ENCODE data around the gene NAPEPLD.
"Not testable (repeated sequence)": the region's sequence is repeated elsewhere in the genome, so short reads cannot be mapped to it uniquely, and the experiment has no call there.

The NAPEPLD gene

DNA sequence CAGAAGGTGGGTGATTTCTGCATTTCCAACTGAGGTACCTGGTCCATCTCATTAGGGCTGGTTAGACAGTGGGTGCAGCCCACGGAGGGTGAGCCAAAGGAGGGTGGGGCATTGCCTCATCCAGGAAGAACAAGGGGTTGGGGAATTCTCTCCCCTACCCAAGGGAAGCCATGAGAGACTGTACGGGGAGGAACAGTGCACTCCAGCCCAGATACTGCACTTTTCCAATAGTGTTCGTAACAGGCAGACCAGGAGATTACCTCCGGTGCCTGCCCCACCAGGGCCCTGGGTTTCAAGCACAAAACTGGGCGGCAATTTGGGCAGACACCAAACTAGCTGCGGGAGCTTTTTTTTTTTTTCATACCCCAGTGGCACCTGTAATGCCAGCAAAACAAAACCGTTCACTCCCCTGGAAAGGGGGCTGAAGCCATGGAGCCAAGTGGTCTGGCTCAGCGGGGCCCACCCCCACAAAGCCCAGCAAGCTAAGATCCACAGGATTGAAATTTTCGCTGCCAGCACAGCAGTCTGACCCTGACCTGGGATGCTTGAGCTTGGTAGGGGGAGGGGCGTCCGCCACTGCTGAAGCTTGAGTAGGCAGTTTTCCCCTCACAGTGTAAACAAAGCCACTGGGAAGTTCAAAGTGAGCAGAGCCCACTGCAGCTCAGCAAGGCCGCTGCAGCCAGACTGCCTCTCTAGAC, 42.7 kb downstream of the NAPEPLD start:
- no peak for DNase-seq

- no peak for DNase-seq
Observed at GRCh38 chr7:103101543-103101942, 47.4 kb downstream of the NAPEPLD start.

DNA sequence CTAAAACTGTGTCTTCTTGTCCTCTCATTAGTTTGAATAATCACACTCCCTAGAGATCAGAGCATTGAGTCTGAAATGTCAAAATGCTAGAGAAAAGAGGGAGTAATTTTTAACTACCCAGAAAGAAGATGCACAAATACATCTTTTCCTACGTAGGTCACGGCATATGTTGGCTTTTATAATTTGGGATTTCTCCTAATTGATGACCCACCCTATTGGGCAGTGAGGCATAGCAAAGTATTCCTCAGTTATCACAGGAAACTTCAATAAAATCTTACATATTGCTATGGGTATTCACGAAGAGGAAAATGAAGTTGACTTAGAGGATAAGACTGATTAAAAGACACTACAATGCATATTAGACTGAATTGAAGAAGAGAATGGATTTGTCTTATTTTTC, 48.6 kb downstream of the NAPEPLD start:
- no peak for DNase-seq

DNA sequence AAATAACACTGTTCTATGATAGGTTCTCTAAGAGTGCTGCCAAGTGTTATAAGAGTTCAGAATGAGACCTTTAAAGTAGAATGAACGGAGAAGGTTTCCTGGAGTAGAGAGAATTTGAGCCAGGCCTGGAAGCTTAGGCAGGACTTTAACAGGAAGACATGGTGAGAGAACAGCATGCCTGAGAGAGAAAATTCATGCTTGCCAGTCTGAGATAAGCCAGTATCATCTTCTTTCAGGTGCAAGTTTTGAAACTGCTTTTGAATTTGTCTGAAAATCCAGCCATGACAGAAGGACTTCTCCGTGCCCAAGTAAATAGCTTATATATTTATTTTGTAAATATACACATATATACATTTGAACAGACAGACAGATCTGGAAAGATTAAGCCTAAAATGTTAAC, 51.9 kb downstream of the NAPEPLD start:
- peak; percentile 26 for DNase-seq

DNA sequence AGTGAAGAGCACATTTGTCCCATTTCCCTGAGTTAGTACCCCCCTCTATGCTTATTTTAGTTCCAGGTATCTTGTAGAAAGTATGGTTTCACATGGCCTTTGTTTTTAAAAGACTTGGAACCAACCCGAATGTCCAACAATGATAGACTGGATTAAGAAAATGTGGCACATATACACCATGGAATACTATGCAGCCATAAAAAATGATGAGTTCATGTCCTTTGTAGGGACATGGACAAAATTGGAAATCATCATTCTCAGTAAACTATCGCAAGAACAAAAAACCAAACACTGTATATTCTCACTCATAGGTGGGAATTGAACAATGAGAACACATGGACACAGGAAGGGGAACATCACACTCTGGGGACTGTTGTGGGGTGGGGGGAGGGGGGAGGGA, 53.3 kb downstream of the NAPEPLD start:
- not testable (repeated sequence) for DNase-seq

GRCh38 chr7:103094102-103094501, 54.8 kb downstream of the NAPEPLD start:
- peak; percentile 55 for DNase-seq

DNA sequence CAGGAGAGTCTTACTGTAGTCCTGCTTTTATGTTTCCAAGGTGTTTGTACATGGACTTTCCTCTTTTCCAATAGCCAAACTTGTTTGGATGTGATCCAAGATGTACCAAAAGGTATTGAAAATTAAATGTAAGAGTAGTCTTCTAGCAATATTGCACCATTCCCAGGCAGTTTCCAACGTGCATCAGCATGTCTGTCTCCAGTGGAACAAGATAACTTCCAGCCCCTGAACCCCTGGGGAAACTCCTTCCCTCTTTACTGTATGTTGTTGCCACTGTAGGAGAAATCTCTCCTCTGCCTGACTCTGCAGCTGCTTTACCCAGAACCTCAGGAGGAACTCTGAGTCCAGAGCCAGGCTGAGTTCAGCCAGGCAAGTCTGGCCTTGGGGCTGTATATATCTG, 55.5 kb downstream of the NAPEPLD start:
- no peak for DNase-seq

DNA sequence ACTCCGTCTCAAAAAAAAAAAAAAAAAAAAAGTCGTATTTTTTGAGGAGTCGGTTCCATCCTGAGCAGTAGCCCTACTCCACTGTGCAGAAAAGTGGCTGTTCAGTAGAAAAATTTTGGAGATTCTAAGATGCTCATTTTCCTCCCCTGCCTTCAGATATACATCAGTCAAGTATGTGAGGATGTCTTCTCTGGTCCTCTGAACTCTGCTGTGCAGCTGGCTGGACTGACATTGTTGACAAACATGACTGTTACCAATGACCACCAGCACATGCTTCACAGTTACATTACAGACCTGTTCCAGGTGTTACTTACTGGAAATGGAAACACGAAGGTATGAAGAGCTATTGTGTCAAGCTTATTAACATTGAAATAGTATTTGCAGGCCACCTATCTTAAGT, 56.6 kb downstream of the NAPEPLD start:
- DNase-seq, result not testable (repeated sequence)

DNA sequence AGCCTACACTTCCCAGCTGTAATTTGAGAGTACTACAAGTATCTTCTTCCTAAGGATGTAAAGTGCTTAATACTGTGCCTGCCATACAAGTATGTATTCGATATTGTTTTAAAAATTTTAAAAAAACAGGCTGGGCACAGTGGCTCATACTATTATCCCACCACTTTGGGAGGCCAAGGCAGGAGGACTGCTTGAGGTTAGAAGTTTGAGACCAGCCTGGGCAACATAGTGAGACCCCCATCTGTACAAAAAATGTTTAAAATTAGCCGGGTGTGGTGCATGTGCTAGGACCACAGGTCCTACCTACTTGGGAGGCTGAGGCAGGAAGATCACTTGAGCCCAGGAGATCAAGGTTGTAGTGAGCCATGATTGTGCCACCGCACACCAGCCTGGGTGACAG, 65.7 kb downstream of the NAPEPLD start:
- no peak for DNase-seq

- no peak for DNase-seq
Observed at GRCh38 chr7:103082497-103082896, 66.4 kb downstream of the NAPEPLD start.

DNA sequence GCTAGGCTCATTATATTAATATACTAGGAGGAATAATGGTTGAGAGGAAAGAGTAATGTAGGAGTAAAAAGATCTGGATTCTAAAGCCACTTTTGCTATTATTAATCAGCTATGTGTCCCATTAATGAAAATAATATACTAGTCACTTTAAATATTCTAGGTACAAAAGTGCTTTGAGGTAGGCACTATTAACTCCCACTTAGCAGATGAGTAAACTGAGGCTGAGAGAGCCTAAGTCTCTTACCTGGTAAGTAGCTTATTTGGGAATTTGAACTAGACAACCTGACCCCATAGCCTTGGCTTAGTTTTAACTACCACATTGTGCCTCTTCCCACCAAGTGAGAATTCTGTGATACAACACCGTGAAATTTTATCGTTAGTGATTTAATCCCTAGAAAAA, 68.0 kb downstream of the NAPEPLD start:
- DNase-seq, result no peak

DNA sequence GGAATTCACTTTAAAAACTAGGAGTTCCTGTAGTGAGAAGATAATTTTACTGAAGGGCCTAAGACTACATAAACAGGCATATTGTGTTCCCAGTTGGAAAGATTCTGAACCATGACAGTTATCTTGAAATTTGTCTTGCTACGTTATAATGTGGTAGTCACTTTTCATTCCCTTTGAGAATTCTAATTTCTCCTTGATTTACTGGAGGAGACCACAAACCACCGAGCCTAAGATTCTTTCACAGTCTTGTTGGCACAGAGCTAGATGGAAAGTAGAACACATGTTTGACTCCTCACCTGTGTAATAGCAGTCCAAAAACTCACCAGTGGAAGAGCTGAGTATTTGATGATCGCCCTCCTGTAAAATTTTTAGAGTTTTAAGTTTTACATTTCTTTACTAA, 69.1 kb downstream of the NAPEPLD start:
- no peak for DNase-seq

GRCh38 chr7:103078226-103078625, 70.7 kb downstream of the NAPEPLD start:
- DNase-seq, result not testable (repeated sequence)

DNA sequence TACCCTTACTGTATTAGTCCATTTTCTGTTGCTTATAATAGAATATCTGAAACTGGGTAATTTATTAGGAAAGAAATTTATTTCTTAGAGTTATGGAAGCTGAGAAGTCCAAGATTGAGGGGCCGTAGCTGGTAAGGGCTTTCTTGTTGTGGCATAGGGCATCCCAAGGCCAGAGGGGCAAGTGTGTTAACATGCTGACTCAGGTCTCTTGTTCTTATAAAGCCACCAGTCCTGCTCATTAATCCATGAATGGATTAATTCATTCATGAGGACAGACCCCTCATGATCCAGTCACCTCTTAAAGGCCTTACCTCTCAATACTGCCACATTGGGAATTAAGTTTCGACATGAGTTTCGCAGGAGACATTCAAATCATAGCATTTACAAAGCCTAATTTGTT, 71.6 kb downstream of the NAPEPLD start:
- DNase-seq, result no peak

DNA sequence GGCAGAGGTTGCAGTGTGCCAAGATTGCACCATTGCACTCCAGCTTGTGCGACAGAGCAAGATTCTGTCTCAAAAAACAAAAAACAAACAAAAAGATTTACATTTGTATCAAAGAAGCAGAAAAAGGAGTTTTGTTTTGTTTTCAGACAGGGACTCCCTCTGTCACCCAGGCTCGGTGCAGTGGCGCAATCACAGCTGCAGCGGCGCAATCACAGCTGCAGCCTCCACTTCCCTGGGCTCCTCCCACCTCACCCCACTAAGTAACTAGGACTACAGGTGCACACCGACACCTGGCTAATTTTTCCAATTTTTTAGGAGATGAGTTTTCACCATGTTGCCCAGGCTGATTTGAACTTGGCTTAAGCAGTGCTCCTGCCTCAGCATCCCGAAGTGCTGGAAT, 72.1 kb downstream of the NAPEPLD start:
- no peak for DNase-seq

DNA sequence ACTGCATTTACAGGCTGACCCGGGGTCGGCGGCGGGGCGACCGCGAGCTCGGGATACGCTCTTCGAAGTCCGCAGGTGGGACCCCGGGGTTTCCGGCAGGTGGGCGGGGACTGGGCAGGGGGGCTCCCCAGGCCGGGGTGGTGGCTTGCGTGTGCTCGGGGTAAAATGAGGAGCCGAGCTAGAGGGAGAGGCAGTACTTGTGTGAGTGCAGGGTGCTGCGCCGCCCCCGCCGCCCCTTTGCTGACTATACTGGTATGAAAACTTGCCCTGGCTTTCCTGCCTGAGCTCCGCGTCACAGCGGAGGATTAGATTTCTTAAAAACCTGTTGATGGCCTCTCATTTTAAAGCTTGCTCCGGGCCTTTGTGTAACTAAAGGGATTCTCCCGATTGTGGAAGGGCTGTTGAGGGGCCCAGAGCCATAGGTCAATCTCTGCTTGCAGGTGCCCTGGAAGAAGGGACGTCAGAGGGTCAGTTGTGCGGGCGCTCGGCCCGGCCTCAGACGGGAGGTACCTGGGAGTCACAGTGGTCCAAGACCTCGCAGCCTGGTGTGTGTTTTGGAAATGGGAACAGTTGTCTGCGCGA, 73.5 kb downstream of the NAPEPLD start:
- peak; percentile 72 for DNase-seq

DNA sequence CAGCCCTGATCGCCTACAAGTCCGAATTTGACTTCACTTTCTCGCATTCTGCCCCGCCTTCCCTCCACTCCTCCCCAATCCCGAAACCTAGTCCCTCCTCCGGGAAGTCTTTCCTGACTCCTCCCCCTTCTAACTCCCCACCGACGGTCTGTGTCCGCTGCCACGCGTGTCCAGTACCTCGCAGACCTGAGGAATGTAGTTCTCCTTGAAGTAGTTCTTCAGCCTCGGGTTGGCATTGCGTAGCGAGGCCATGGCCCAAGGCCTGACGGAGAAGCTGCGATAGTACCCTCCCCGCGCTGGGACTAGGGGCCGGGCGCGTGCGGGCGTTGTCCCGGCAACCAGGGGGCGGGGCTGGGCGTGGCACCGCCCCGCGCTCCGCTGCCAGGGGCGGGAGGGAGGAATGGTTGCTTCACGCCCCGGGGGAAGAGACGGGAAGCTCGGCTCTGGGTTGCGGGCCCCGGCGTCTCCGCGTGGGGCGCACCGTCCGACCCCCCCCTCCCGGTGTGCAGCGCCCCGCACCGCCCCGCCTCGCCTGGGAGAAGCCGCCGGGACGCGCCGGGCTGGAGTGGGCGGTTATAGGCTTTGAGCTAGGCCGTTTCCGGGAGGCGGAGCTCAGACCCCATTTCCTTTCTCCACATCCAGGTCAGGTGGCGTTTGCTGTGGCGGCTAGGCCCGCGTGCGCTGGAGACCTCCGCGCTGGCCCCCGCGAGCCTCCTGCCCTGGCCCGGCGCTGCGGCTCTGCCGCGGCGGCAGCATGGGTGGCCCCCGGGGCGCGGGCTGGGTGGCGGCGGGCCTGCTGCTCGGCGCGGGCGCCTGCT, 74.2 kb downstream of the NAPEPLD start, which contains the start of the genes ARMC10 and FBXL13:
TSS of gene ARMC10 (plus strand) at position 622 of the 818 bp plus-strand sequence. CDS start at position 755, 133 bp downstream.
TSS of gene FBXL13 (minus strand) at position 278 of the 818 bp plus-strand sequence.
- DNase-seq, result peak; percentile 96

DNA sequence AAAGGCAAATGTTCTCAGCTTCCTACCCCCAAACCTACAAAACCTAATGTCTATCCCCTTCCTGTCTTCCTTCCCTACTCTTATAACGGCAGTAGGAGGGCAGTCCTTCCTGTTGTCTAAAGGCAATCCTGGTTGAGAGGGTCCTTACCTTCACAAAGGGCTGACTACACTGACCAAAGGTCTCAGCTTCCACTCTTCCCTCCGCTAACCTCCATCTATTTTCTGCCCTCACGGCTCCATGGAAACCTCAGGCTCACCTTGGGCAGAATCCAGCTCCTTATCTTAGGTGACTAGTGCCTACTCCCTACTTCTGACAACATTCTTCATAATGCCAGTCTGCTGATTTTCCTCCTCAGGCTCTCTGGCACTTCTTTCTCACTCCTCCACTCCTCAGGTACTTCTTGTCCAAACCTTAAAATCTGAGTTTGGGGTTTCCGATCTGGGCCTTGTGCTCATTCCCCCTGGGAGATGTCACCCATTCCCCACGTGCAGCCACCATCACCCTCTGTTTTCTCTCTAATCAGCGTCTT, 74.8 kb downstream of the NAPEPLD start:
- no peak for DNase-seq

DNA sequence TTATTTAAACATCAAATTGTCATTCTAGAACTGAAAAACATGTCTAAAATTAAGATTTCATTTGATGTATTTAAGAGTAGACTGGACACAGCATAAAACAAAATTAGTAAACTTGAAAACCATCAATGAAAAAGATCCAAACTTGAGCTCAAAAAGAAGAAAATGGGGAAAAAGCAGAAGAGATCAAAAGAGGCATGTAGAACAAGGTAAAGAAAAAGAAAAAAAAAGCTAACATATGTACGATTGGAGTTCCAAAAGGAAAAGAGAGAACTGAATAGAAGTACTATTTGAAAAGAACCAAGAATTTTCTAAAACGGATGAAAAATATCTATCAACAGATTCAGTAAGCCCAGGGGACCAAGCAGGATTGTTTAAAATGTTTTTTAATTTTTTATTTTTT, 77.9 kb downstream of the NAPEPLD start:
- no peak for DNase-seq

DNA sequence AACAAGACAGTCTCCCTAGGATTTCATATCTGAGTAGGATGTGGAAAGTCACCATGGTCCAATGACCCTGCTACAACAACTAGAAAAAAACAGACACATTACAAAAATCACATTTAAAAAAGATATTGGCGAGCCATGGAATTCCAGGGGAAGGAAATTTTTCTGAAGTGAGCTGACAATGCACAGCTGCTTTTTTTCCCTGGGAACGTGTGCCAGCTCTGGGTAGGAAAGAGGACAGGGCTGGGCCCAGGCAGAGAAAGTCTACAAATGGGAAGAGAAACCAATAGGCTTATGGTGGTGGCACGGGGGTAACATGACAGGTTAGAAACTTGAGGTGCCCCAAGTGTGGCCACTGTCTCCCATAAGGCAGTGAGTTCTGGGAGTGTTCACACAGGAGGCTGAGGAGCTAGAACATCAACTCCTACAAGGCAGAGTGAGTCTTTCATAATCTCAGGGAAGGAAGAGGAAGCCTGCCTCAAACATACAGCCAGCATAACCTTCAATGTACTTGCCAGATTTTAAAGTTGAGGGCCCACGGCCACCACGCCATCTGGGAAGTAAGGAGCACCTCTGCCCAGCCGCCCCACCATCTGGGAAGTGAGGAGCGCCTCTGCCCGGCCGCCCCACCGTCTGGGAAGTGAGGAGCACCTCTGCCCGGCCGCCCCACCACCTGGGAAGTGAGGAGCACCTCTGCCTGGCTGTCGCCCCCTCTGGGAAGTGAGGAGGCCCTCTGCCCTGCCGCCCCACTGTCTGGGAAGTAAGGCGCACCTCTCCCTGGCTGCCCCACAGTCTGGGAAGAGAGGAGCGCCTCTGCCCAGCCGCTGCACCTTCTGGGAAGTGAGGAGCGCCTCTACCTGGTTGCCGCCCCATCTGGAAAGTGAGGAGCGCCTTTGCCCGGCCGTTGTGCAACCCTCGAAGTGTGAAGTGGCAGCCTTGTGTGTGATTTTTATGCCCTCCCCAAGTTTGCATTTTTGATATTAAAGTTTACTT, 80.2 kb downstream of the NAPEPLD start:
- DNase-seq, result no peak

- peak; percentile 84 for DNase-seq
Observed at GRCh38 chr7:103065667-103066066, 83.2 kb downstream of the NAPEPLD start.

GRCh38 chr7:103063895-103064294, 85.0 kb downstream of the NAPEPLD start:
- no peak for DNase-seq
